Measurements from ENCODE around the gene SQOR.

Gene SQOR

DNA sequence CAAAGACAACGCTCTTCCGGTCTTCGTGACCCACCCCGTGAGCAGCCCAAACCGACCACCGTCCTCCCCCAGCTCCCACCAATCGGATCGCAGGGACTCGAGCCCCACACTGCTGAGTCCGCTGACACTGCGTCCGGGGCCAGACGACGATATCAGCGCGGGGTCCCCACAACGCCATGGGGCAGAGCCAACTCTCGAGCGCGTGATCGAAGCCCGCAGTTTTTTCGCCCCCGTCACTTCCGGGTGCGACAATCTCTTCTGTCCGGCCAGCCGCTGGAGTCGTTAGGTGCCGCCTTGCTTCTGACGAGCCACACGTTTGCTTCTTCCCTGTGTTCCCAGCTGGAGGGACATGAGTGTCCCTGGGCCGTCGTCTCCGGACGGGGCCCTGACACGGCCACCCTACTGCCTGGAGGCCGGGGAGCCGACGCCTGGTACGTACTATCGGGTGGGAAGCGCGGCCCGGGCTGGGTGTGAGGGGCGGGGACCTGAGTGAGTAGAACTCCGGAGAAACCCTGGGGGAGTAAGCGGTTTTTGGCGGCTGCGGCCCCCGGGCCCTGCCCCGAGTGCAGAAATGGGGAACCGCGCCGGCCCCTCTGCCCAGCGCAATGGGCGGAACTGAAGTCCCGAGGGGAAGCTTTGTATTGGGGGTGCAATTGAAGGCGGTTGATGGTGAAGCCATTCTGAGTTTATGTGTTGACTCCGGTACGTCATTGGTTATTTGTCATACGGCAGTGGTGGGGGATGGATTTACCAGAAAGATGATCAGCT lies 47.5 kb upstream of the SQOR start, which contains the start of gene BLOC1S6:
Gene BLOC1S6 (plus strand): TSS at position 285 of the 768 bp plus-strand sequence. CDS start 65 bp downstream, at position 350.
- WGBS: under 1% methylated on average over 60 of the region's 62 CpGs
- DNase-seq: peak; percentile 96
- peaks cover 1% of the 10 kb centered on the region for H3K79me1 ChIP-seq (replicated peaks; ENCODE audit: low read length, poor library complexity, severe bottlenecking)

DNA sequence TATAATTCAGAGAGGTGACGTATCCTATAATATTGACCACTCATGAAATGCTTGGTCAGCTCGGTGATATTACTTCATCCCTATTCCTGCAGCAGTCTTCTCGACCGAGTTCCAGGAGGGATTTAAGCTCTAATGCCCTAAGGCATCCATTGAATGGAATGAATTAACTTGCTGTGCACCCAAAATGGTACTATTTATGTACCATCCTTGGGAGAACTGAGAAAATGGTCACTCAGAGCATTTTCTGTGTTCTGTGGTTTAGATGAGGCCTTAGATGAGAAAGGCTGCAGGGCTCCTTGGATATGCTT lies 47.0 kb upstream of the SQOR start:
- no peaks in the 10 kb centered on the region for H3K9me3 ChIP-seq (ENCODE audit: control insufficient read depth, low read length)
- H3K27me3 ChIP-seq (ENCODE audit: control insufficient read depth in 1 of 2, insufficient read depth in 1 of 2, low read length in 2 of 2): no peaks in the 10 kb centered on the region
- peaks cover 5% of the 10 kb centered on the region for H3K4me1 ChIP-seq (ENCODE audit: control insufficient read depth, insufficient read depth, low read depth, low read length)
- peaks cover 1% of the 10 kb centered on the region for H3K79me1 ChIP-seq (replicated peaks; ENCODE audit: low read length, poor library complexity, severe bottlenecking)
- H3K9ac ChIP-seq (ENCODE audit: low read length): peak overlapping the region; percentile 95
- no peak overlapping the region for H2BK15ac ChIP-seq (ENCODE audit: low read depth, poor library complexity, severe bottlenecking)
- peak overlapping the region in 1 of 2 experiments; percentile 59 for H3K18ac ChIP-seq (ENCODE audit: low read depth in 1 of 2, low read length in 2 of 2)
- H3K14ac ChIP-seq (ENCODE audit: low read length in 2 of 2): no peak overlapping the region
- H3K4me2 ChIP-seq (ENCODE audit: low read length, poor library complexity, severe bottlenecking): peak overlapping the region; percentile 83
- WGBS: 0% methylated on average over 3 of the region's 4 CpGs
- DNase-seq: no peak
- H2BK120ac ChIP-seq (ENCODE audit: low read depth, low read length): peak overlapping the region; percentile 29
- H3K4ac ChIP-seq (ENCODE audit: low read depth in 1 of 2, low read length in 2 of 2): peak overlapping the region in 1 of 2 experiments; percentile 47
- no peak overlapping the region for H4K8ac ChIP-seq (ENCODE audit: low read length)
- H3K36me3 ChIP-seq (ENCODE audit: control insufficient read depth in 1 of 2, insufficient read depth in 2 of 2, low read depth in 1 of 2, low read length in 2 of 2): peaks cover 0 to 9% of the 10 kb centered on the region in 2 experiments
- H2AK5ac ChIP-seq (ENCODE audit: low read length, severe bottlenecking): no peak overlapping the region
- H2AFZ ChIP-seq (ENCODE audit: low read depth, low read length): no peak overlapping the region
- peak overlapping the region; percentile 89 for H3K27ac ChIP-seq (ENCODE audit: low read length, poor library complexity, severe bottlenecking)
- no peak overlapping the region for H2BK12ac ChIP-seq (ENCODE audit: low read length in 2 of 2)
- H3K4me3 ChIP-seq (ENCODE audit: insufficient read depth in 1 of 2, low read depth in 1 of 2, low read length in 2 of 2): peak overlapping the region; percentile 85 to 90
- H4K91ac ChIP-seq (ENCODE audit: low read length): no peak overlapping the region
- H2BK5ac ChIP-seq (ENCODE audit: low read depth, low read length, poor library complexity, severe bottlenecking): no peak overlapping the region
- H3K23ac ChIP-seq (ENCODE audit: low read length in 2 of 2): no peak overlapping the region

More for the DNA sequence above, 47.5 kb upstream of the SQOR start, which contains the start of gene BLOC1S6:
- no peak within 1 kb of the TSS for H3K23ac ChIP-seq (ENCODE audit: low read length in 2 of 2)
- peaks cover 0 to 4% of the 10 kb centered on the region in 2 experiments for H3K36me3 ChIP-seq (ENCODE audit: control insufficient read depth in 1 of 2, insufficient read depth in 2 of 2, low read depth in 1 of 2, low read length in 2 of 2)
- no peaks in the 10 kb centered on the region for H3K9me3 ChIP-seq (ENCODE audit: control insufficient read depth, low read length)
- H3K4ac ChIP-seq (ENCODE audit: low read depth in 1 of 2, low read length in 2 of 2): peak within 1 kb of the TSS; percentile 69 to 95
- no peak within 1 kb of the TSS for H2AK5ac ChIP-seq (ENCODE audit: low read length, severe bottlenecking)
- H2BK5ac ChIP-seq (ENCODE audit: low read depth, low read length, poor library complexity, severe bottlenecking): peak within 1 kb of the TSS; percentile 25
- peak within 1 kb of the TSS; percentile 91 for H2AFZ ChIP-seq (ENCODE audit: low read depth, low read length)
- peak within 1 kb of the TSS; percentile 83 for H3K4me2 ChIP-seq (ENCODE audit: low read length, poor library complexity, severe bottlenecking)
- peak within 1 kb of the TSS; percentile 96 for H4K91ac ChIP-seq (ENCODE audit: low read length)
- H4K8ac ChIP-seq (ENCODE audit: low read length): peak within 1 kb of the TSS; percentile 93
- peaks cover 5% of the 10 kb centered on the region for H3K4me1 ChIP-seq (ENCODE audit: control insufficient read depth, insufficient read depth, low read depth, low read length)
- peak within 1 kb of the TSS; percentile 85 to 90 for H3K4me3 ChIP-seq (ENCODE audit: insufficient read depth in 1 of 2, low read depth in 1 of 2, low read length in 2 of 2)
- peak within 1 kb of the TSS; percentile 55 for H2BK120ac ChIP-seq (ENCODE audit: low read depth, low read length)
- peak within 1 kb of the TSS in 1 of 2 experiments; percentile 22 for H3K14ac ChIP-seq (ENCODE audit: low read length in 2 of 2)
- peak within 1 kb of the TSS; percentile 95 for H3K9ac ChIP-seq (ENCODE audit: low read length)
- peak within 1 kb of the TSS; percentile 95 to 96 for H3K18ac ChIP-seq (ENCODE audit: low read depth in 1 of 2, low read length in 2 of 2)
- H2BK15ac ChIP-seq (ENCODE audit: low read depth, poor library complexity, severe bottlenecking): peak within 1 kb of the TSS; percentile 92
- no peaks in the 10 kb centered on the region for H3K27me3 ChIP-seq (ENCODE audit: control insufficient read depth in 1 of 2, insufficient read depth in 1 of 2, low read length in 2 of 2)
- H3K27ac ChIP-seq (ENCODE audit: low read length, poor library complexity, severe bottlenecking): peak within 1 kb of the TSS; percentile 89
- H2BK12ac ChIP-seq (ENCODE audit: low read length in 2 of 2): no peak within 1 kb of the TSS

DNA sequence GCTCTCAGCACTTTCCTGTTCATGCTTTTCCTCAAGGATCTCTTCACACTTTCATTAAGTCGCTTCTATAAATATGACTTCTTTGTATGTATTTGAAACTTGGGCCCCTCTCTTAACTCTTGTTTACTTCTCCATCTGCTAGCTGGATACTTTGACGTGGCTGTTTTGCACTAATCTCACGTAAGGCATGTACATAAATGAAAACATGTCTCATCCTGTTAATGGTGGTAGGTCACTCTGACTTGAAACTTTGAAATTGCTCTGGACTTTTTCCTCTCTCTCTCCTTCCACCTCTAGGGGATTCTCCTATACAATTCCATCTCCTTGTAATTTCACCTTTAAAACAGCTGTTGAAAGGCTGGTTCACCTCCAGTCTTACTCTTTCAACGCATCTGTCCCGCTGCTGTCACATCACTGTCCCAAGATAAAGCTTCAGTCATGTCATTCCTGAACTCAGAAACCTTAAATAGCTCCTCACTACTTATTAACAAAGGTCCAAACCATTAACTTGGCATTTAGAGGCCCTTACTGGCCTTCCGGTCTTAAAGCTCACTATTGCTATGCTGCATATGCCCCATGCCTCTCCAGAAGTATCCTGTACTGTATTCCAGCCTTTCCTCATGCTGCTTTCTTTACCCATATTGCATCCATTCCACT lies 46.5 kb upstream of the SQOR start:
- H3K27me3 ChIP-seq (ENCODE audit: control insufficient read depth in 1 of 2, insufficient read depth in 1 of 2, low read length in 2 of 2): no peaks in the 10 kb centered on the region
- H3K4ac ChIP-seq (ENCODE audit: low read depth in 1 of 2, low read length in 2 of 2): no peak overlapping the region
- H3K4me2 ChIP-seq (ENCODE audit: low read length, poor library complexity, severe bottlenecking): peak overlapping the region; percentile 83
- H3K9ac ChIP-seq (ENCODE audit: low read length): peak overlapping the region; percentile 95
- H4K8ac ChIP-seq (ENCODE audit: low read length): no peak overlapping the region
- peak; percentile 52 for DNase-seq
- H3K27ac ChIP-seq (ENCODE audit: low read length, poor library complexity, severe bottlenecking): peak overlapping the region; percentile 89
- peaks cover 1% of the 10 kb centered on the region for H3K79me1 ChIP-seq (replicated peaks; ENCODE audit: low read length, poor library complexity, severe bottlenecking)
- peak overlapping the region in 1 of 2 experiments; percentile 90 for H3K4me3 ChIP-seq (ENCODE audit: insufficient read depth in 1 of 2, low read depth in 1 of 2, low read length in 2 of 2)
- no peak overlapping the region for H2AFZ ChIP-seq (ENCODE audit: low read depth, low read length)
- no peak overlapping the region for H3K14ac ChIP-seq (ENCODE audit: low read length in 2 of 2)
- no peaks in the 10 kb centered on the region for H3K9me3 ChIP-seq (ENCODE audit: control insufficient read depth, low read length)
- no peak overlapping the region for H3K23ac ChIP-seq (ENCODE audit: low read length in 2 of 2)
- peaks cover 0 to 12% of the 10 kb centered on the region in 2 experiments for H3K36me3 ChIP-seq (ENCODE audit: control insufficient read depth in 1 of 2, insufficient read depth in 2 of 2, low read depth in 1 of 2, low read length in 2 of 2)
- H4K91ac ChIP-seq (ENCODE audit: low read length): no peak overlapping the region
- no peak overlapping the region for H2BK15ac ChIP-seq (ENCODE audit: low read depth, poor library complexity, severe bottlenecking)
- no peak overlapping the region for H2BK5ac ChIP-seq (ENCODE audit: low read depth, low read length, poor library complexity, severe bottlenecking)
- WGBS: 53% methylated on average over 6 of the region's 6 CpGs
- no peak overlapping the region for H2BK120ac ChIP-seq (ENCODE audit: low read depth, low read length)
- no peak overlapping the region for H2BK12ac ChIP-seq (ENCODE audit: low read length in 2 of 2)
- H2AK5ac ChIP-seq (ENCODE audit: low read length, severe bottlenecking): no peak overlapping the region
- H3K18ac ChIP-seq (ENCODE audit: low read depth in 1 of 2, low read length in 2 of 2): no peak overlapping the region
- peaks cover 5% of the 10 kb centered on the region for H3K4me1 ChIP-seq (ENCODE audit: control insufficient read depth, insufficient read depth, low read depth, low read length)

DNA sequence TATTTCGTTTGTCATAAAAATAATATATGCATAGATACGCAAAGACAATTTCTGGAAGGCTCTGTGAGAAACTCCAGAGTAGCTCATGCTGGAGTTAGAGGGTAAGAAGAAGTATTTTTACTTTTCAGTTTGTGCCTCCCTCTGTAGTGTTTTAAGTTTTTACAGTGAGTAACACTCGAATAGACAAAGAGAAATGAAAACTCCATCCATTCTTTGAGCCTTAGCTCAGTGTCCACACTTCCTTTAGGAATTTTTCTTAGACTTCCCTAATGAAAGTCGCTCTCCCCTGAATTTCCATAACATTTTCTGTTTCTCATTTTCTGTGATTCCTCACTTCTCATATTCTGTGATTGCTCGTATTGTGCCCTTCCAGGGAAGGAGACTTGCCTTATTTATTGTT lies 45.6 kb upstream of the SQOR start:
- Histone ChIP-seq H2BK12ac (ENCODE audit: low read length in 2 of 2) (no peak overlapping the region), H3K9me3 (ENCODE audit: control insufficient read depth, low read length) (no peaks in the 10 kb centered on the region), H2BK120ac (ENCODE audit: low read depth, low read length) (no peak overlapping the region), H3K18ac (ENCODE audit: low read depth in 1 of 2, low read length in 2 of 2) (no peak overlapping the region), H3K23ac (ENCODE audit: low read length in 2 of 2) (no peak overlapping the region), H3K79me1 (replicated peaks; ENCODE audit: low read length, poor library complexity, severe bottlenecking) (peaks cover 1% of the 10 kb centered on the region), H3K36me3 (ENCODE audit: control insufficient read depth in 1 of 2, insufficient read depth in 2 of 2, low read depth in 1 of 2, low read length in 2 of 2) (peaks cover 0 to 21% of the 10 kb centered on the region in 2 experiments), H3K9ac (ENCODE audit: low read length) (peak overlapping the region; percentile 95), H2BK5ac (ENCODE audit: low read depth, low read length, poor library complexity, severe bottlenecking) (no peak overlapping the region), H3K27me3 (ENCODE audit: control insufficient read depth in 1 of 2, insufficient read depth in 1 of 2, low read length in 2 of 2) (no peaks in the 10 kb centered on the region), H3K27ac (ENCODE audit: low read length, poor library complexity, severe bottlenecking) (peak overlapping the region; percentile 52), H3K14ac (ENCODE audit: low read length in 2 of 2) (no peak overlapping the region), H2AK5ac (ENCODE audit: low read length, severe bottlenecking) (no peak overlapping the region), H3K4ac (ENCODE audit: low read depth in 1 of 2, low read length in 2 of 2) (no peak overlapping the region), H2BK15ac (ENCODE audit: low read depth, poor library complexity, severe bottlenecking) (no peak overlapping the region), H3K4me1 (ENCODE audit: control insufficient read depth, insufficient read depth, low read depth, low read length) (peaks cover 5% of the 10 kb centered on the region), H3K4me3 (ENCODE audit: insufficient read depth in 1 of 2, low read depth in 1 of 2, low read length in 2 of 2) (peak overlapping the region in 1 of 2 experiments; percentile 90), H4K8ac (ENCODE audit: low read length) (no peak overlapping the region), H4K91ac (ENCODE audit: low read length) (no peak overlapping the region), H3K4me2 (ENCODE audit: low read length, poor library complexity, severe bottlenecking) (peak overlapping the region; percentile 54), H2AFZ (ENCODE audit: low read depth, low read length) (no peak overlapping the region)
- WGBS: 86% methylated on average over 4 of the region's 5 CpGs
- no peak for DNase-seq
